Muscle of back (tissue), 11 donors: Measurements from ENCODE around the gene ANKRD30A. TPM values are rescaled to one million over a fixed set of nuclear protein-coding genes. Genes with fewer than 3 reads are reported as not detected.
"Not testable (repeated sequence)": the region's sequence is repeated elsewhere in the genome, so short reads cannot be mapped to it uniquely, and the experiment has no call there.

Source experiments
- DNase-seq, 3 donors: peaks; one replicate each; pipeline versions ENCODE4 v3.0.0 to v3.0.0-alpha.2; 2013
- polyA plus RNA-seq, 10 donors: library from polyadenylated mRNA; unstranded; fragments of 120-200 nt; gene quantifications; one replicate each; pipeline ENCODE4 v1.2.1, GENCODE V29; 2013; ENCODE audit not compliant: insufficient read length in 10 of 10

ANKRD30A gene
- polyA plus RNA-seq, 10 donors = not detected

- no peak for DNase-seq
Observed at GRCh38 chr10:37268266-37268665, 142.9 kb downstream of the ANKRD30A start.

GRCh38 chr10:37269554-37270256 lies 144.3 kb downstream of the ANKRD30A start:
- DNase-seq = no peak

DNA sequence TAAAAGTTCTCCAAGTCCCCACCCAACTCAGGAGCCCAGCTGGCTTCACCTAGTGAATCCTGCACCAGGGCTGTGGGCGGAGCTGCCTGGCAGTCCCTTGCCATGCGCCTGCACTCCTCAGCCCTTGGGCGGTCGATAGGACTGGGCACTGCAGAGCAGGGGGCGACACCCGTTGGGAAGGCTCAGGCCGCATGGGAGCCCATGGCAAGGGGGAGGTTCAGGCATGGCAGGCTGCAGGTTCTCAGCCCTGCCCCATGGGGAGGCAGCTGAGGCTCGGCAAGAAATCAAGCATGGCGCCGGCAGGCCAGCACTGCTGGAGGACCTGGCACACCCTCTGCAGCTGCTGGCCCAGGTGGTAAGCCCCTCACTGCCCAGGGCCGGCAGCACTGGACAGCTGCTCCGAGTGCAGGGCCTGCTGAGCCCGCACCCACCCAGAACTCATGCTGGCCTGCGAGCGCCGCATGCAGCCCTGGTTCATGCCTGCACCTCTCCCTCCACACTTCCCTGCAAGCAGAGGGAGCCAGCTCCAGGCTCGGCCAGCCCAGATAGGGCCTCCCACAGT lies 149.9 kb downstream of the ANKRD30A start:
- DNase-seq = no peak

DNA sequence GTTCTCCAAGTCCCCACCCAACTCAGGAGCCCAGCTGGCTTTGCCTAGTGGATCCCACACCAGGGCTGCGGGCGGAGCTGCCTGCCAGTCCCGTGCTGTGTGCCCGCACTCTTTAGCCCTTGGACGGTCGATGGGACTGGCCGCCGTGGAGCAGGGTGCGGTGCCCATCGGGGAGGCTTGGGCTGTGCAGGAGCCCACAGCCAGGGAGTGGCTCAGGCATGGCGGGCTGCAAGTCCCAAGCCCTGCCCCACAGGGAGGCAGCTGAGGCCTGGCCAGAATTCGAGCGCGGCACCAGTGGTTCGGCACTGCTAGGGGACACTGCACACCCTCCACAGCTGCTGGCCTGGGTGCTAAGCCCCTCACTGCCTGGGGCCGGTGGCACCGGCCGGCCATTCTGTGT lies 159.7 kb downstream of the ANKRD30A start:
- no peak for DNase-seq

- no peak for DNase-seq
Observed at GRCh38 chr10:37289833-37290464, 164.6 kb downstream of the ANKRD30A start.

- DNase-seq = no peak
Observed at GRCh38 chr10:37301271-37301670, 175.9 kb downstream of the ANKRD30A start.

- DNase-seq = no peak
Observed at GRCh38 chr10:37304036-37304435, 178.6 kb downstream of the ANKRD30A start.

DNA sequence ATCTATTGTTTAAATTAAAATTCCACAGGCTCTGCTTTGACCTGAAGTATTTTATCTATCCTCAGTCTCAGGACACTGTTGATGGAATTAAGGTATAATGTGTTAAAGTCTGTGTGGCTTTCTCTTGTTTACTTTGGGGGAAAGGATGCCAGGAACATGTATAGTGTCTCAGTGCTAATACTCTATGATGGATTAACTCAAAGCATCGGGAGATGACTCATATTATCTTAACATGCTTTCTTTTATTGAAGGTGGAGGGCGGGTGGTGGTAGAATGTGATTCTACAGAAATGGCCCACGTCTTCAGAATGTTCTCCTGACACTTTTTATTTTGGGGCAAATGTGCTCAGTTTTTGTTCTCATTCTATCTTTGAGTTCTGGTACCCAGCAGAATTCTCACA lies 189.0 kb downstream of the ANKRD30A start:
- DNase-seq = no peak

DNA sequence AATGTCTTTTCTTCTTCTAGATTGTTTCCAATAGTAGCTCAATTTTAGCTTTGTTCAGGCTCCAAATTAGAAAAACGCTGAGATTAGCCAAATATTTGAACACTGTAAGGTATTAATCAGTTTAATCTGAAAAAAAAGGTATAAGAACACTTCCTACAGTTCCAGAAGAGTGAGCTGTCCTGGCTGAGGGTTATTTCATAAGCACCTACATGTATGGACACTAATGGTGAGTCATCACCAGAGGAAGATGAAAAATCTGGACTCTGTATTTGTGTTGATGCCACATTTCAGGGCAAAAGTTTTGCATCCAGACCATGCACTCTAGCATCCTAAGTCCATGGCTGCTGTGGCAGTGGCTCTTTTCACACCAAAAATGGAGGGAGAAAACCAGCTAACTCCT lies 189.5 kb downstream of the ANKRD30A start:
- no peak for DNase-seq

GRCh38 chr10:37344413-37344812 lies 219.0 kb downstream of the ANKRD30A start:
- DNase-seq = no peak

- no peak for DNase-seq
Observed at GRCh38 chr10:37379991-37380390, 254.6 kb downstream of the ANKRD30A start.

DNA sequence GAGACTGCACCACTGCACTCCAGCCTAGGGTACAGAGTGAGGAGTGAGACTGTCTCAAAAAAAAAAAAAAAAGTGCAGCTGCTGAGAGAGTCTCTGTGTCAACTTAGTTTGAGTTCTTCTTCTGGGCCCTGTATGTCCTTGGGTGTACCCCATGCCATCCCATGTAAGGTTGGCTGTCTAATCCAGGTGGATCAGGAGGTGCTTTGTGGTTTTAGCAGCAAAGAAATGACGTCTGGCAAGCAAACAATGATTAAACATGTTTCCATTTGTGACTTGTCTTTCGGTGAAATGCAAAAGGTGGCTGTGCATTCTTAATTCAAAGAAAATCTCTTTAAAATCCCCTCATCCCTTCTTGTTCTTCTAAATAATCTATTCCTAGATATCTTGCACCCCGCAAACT lies 255.9 kb downstream of the ANKRD30A start:
- DNase-seq = no peak

GRCh38 chr10:37384923-37385322 lies 259.5 kb downstream of the ANKRD30A start:
- no peak for DNase-seq

DNA sequence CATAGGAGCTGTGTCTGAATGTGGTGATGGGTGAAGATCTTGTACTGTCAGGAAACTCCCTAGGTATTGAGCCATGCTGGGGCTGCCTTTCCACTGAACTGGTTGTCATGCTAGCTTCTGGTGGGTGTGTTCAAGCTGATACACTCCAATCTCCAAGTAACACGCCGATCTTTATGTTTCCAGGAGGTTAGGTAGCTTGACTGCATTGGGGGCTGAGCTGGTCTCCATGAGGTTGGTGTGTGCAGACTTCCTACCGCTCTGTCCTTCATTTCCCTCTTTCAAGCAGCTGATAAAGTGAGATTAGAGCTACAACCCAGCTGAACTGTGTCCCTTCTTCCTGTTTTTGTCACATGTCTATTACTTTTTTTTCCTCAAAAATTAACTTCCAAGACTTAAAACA lies 265.5 kb downstream of the ANKRD30A start:
- DNase-seq = no peak

DNA sequence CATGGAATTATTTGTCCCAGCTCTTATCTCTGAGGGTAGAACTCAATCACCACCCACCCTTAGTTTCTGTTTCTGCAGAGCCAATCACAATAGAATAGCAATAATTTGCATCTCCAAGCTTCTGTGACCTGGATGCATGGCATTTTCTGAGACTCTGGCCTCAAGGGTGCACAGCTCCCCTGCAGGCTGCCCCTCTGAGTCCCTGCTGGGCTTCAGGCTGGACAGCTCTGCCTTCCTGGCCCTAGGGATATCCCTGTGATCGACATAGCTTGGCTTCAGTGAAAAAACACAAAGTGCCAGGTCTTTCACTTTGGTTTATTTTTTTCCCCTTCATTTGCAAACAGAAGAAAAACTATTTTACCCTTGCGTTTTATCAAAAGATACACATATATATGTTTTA lies 275.4 kb downstream of the ANKRD30A start:
- DNase-seq = not testable (repeated sequence)

- no peak for DNase-seq
Observed at GRCh38 chr10:37401225-37401624, 275.8 kb downstream of the ANKRD30A start.

DNA sequence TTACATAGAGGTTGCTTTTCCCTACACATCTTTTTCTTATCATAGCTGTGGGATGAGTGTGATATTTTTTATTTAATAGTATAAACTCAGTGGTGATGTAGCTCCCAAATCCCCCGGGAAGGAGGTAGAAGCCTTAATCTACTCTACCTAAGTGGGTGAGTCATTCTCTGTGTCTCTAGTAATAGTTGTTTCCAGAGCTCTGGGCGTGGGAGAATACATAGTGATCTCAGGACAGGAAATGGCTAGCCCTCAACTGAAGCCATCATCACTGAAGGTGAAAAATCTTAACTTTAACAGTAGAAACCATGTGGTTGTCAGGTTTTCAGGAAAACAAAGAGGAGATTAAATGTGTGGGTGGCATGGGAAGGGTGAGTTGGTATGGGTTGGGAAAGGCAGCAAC lies 278.4 kb downstream of the ANKRD30A start:
- no peak for DNase-seq
